HG02571 (cell line): ENCODE data around the gene RABEP2.
"Not testable (repeated sequence)": the region's sequence is repeated elsewhere in the genome, so short reads cannot be mapped to it uniquely, and the experiment has no call there.

Experiments used
- ATAC-seq: cut with Tn5 transposase; IDR thresholded peaks from one replicate; pipeline ENCODE4 v1.9.1; 2021; ENCODE audit warnings: mild to moderate bottlenecking, moderate library complexity; ENCODE audit not compliant: unreplicated experiment

RABEP2 gene

GRCh38 chr16:28924762-28925385 lies at the start of gene RABEP2:
RABEP2 (minus strand) TSS chr16:28925238; CDS start chr16:28925163, 75 bp downstream.
- ATAC-seq = peak; percentile 59

- ATAC-seq = peak; percentile 84
These were observed 49.6 kb upstream of the RABEP2 start, which contains the start of gene SPNS1 for GRCh38 chr16:28974437-28975157. SPNS1 (plus strand) TSS chr16:28974778; CDS start chr16:28975152, 374 bp downstream.

- ATAC-seq = no peak
These were observed 49.0 kb upstream of the RABEP2 start for GRCh38 chr16:28974007-28974436.

GRCh38 chr16:28969696-28970095 lies 44.7 kb upstream of the RABEP2 start:
- ATAC-seq = not testable (repeated sequence)

- ATAC-seq = no peak
These were observed 42.1 kb upstream of the RABEP2 start for GRCh38 chr16:28967156-28967555.

GRCh38 chr16:28964496-28964895 lies 39.5 kb upstream of the RABEP2 start:
- no peak for ATAC-seq

GRCh38 chr16:28964072-28964471 lies 39.0 kb upstream of the RABEP2 start:
- no peak for ATAC-seq

- no peak for ATAC-seq
These were observed 33.8 kb upstream of the RABEP2 start for GRCh38 chr16:28958836-28959235.

- ATAC-seq = no peak
These were observed 33.2 kb upstream of the RABEP2 start for GRCh38 chr16:28958216-28958615.

GRCh38 chr16:28951410-28951943 lies 26.4 kb upstream of the RABEP2 start:
- ATAC-seq = peak; percentile 14

- peak; percentile 89 for ATAC-seq
These were observed 25.8 kb upstream of the RABEP2 start, which contains the start of gene NFATC2IP for GRCh38 chr16:28950648-28951409. NFATC2IP (plus strand) TSS chr16:28950937; CDS start chr16:28951012, 75 bp downstream.

GRCh38 chr16:28946681-28947080 lies 21.6 kb upstream of the RABEP2 start:
- no peak for ATAC-seq

GRCh38 chr16:28943281-28943680 lies 18.2 kb upstream of the RABEP2 start:
- no peak for ATAC-seq

GRCh38 chr16:28939825-28940224 lies 14.8 kb upstream of the RABEP2 start:
- not testable (repeated sequence) for ATAC-seq

- ATAC-seq = no peak
These were observed 13.7 kb upstream of the RABEP2 start for GRCh38 chr16:28938721-28939120.

GRCh38 chr16:28937222-28937876 lies 12.3 kb upstream of the RABEP2 start:
- no peak for ATAC-seq

- ATAC-seq = no peak
These were observed 11.7 kb upstream of the RABEP2 start for GRCh38 chr16:28936784-28937155.

GRCh38 chr16:28935924-28936783 lies 11.1 kb upstream of the RABEP2 start:
- peak; percentile 55 for ATAC-seq

- no peak for ATAC-seq
These were observed 10.3 kb upstream of the RABEP2 start for GRCh38 chr16:28935346-28935745.

GRCh38 chr16:28933171-28933570 lies 8.1 kb upstream of the RABEP2 start:
- ATAC-seq = no peak
